Sigmoid colon (tissue), 7 donors: Measurements from ENCODE around the gene ACTR3C. TPM values are rescaled to one million over a fixed set of nuclear protein-coding genes. Genes with fewer than 3 reads are reported as not detected.

ENCODE experiments used
- DNase-seq: peaks from one replicate; pipeline ENCODE4 v3.0.0-alpha.2; 2019
- H3K27ac ChIP-seq, 4 donors: fragments of 200-600 bp; sonication (generic); one replicate each; pipeline ENCODE4 v1.5.1; 2016 to 2019; ENCODE audit warnings: mild to moderate bottlenecking in 1 of 4
- H3K27me3 ChIP-seq, 3 donors: fragments of 200-600 bp; sonication (generic); one replicate each; pipeline ENCODE4 v1.5.1; 2019; ENCODE audit warnings: mild to moderate bottlenecking in 1 of 3
- H3K36me3 ChIP-seq, 4 donors: fragments of 200-600 bp; sonication (generic); one replicate each; pipeline ENCODE4 v1.5.1; 2016 to 2019
- H3K4me1 ChIP-seq, 4 donors: fragments of 200-600 bp; sonication (generic); one replicate each; pipeline ENCODE4 v1.5.1; 2017 to 2019
- H3K4me3 ChIP-seq, 4 donors: fragments of 200-600 bp; sonication (generic); one replicate each; pipeline ENCODE4 v1.5.1; 2017 to 2019; ENCODE audit warnings: mild to moderate bottlenecking in 2 of 4, moderate library complexity in 1 of 4
- H3K9me3 ChIP-seq, 4 donors: fragments of 200-600 bp in 3 of 4; sonication (generic) in 3 of 4; one replicate each; pipeline versions ENCODE4 v1.5.1 to v1.6.1; 2013 to 2019
- CTCF ChIP-seq, 4 experiments: fragments of 450-650 bp in 3 of 4; fragments of 200-600 bp in 1 of 4; IDR thresholded peaks; one replicate each; pipeline ENCODE4 v1.5.1; 2016 to 2019; ENCODE audit warnings: antibody characterized with exemption in 4 of 4, mild to moderate bottlenecking in 3 of 4, moderate library complexity in 2 of 4
- EP300 ChIP-seq, 4 donors: sonication (generic); formaldehyde crosslinking; IDR thresholded peaks; one replicate each; pipeline ENCODE4 v1.6.1; 2017; ENCODE audit warnings: antibody characterized with exemption in 4 of 4
- POLR2A ChIP-seq, 2 donors: fragments of 450-650 bp; IDR thresholded peaks; one replicate each; pipeline ENCODE4 v1.6.1; 2016; ENCODE audit warnings: antibody characterized with exemption in 2 of 2, mild to moderate bottlenecking in 2 of 2, moderate library complexity in 2 of 2
- POLR2AphosphoS5 ChIP-seq, 4 donors: sonication (generic); formaldehyde crosslinking; IDR thresholded peaks; one replicate each; pipeline ENCODE4 v1.6.1; 2017; ENCODE audit warnings: antibody characterized with exemption in 4 of 4
- WGBS, 2 donors: extraction: QIAGEN DNeasy Blood & Tissue Kit; methylation state at CpG; one replicate each; pipeline ENCODE4 v1.1.7; 2013; 5-methylcytosine and 5-hydroxymethylcytosine counted together
- intact Hi-C: fragments of 100-400 bp; cut with DNase I; formaldehyde crosslinking; loops from one replicate; pipeline ENCODE4 v1.15.1; 2023
- polyA plus RNA-seq, 3 donors: library from polyadenylated mRNA; stranded (reverse); fragments of 200-250 nt; gene quantifications; one replicate each; pipeline ENCODE4 v1.2.3, GENCODE V29; 2013
- total RNA-seq, 4 donors: library from RNA; depleted of rRNA; stranded (reverse); fragments of >200 nt; gene quantifications; one replicate each; pipeline ENCODE4 v1.1.0, GENCODE V29; 2016
- donor health status: healthy with polysubstance abuse.
- donor health status: Bipolar disorder and iron deficiency.
- donor health status: healthy.

Gene ACTR3C
- total and polyA plus RNA-seq, 7 donors: 2.9 to 13.3 (median 8.3) TPM

GRCh38 chr7:150367677-150368095 lies 44.3 kb upstream of the ACTR3C start:
- H3K27me3 ChIP-seq: no peaks in the 10 kb centered on the region
- DNase-seq: no peak
- peaks cover 0 to 37% (median 30%) of the 10 kb centered on the region in 4 donors for H3K4me1 ChIP-seq
- intact Hi-C loops: loop anchor here (2.0 to 5.0 kb wide), 2 partner anchors 27 to 40 kb away; partner anchors contain the start of gene RARRES2
- WGBS, 2 donors: 13 to 35% methylated on average over 8 of the region's 8 CpGs
- H3K27ac ChIP-seq: peak overlapping the region; percentile 92 to 97 (median 95)
- H3K36me3 ChIP-seq: peaks cover 0 to 29% (median 11%) of the 10 kb centered on the region in 4 donors
- H3K4me3 ChIP-seq: peak overlapping the region; percentile 69 to 92 (median 75)
- no peaks in the 10 kb centered on the region for H3K9me3 ChIP-seq
- no peak for TF ChIP-seq POLR2A (IDR thresholded peaks at IDR 0.05)
- no peak for TF ChIP-seq CTCF (IDR thresholded peaks at IDR 0.05)
- no peak for TF ChIP-seq EP300 (IDR thresholded peaks at IDR 0.05)
- TF ChIP-seq POLR2AphosphoS5 (IDR thresholded peaks at IDR 0.05): peak in 2 of 4 donors; percentile 4 to 61

GRCh38 chr7:150365673-150366398 lies 42.5 kb upstream of the ACTR3C start:
- Histone ChIP-seq H3K9me3 (no peaks in the 10 kb centered on the region), H3K4me1 (peaks cover 0 to 44% (median 33%) of the 10 kb centered on the region in 4 donors), H3K27me3 (no peaks in the 10 kb centered on the region), H3K27ac (no peak overlapping the region), H3K36me3 (peaks cover 0 to 10% (median 0%) of the 10 kb centered on the region in 4 donors), H3K4me3 (no peak overlapping the region)
- intact Hi-C loops: loop anchor here (5.0 kb wide), 1 partner anchor 41 kb away; a partner anchor contains a TSS
- DNase-seq: peak; percentile 14
- TF ChIP-seq POLR2AphosphoS5 (IDR thresholded peaks at IDR 0.05) (no peak), POLR2A (IDR thresholded peaks at IDR 0.05) (no peak), CTCF (IDR thresholded peaks at IDR 0.05) (no peak), EP300 (IDR thresholded peaks at IDR 0.05) (no peak)
- 70 to 74% methylated on average over 5 of the region's 5 CpGs for WGBS, 2 donors

- WGBS, 2 donors: 75 to 94% methylated on average over 10 of the region's 10 CpGs
- TF ChIP-seq CTCF (IDR thresholded peaks at IDR 0.05) (no peak), EP300 (IDR thresholded peaks at IDR 0.05) (no peak), POLR2A (IDR thresholded peaks at IDR 0.05) (no peak), POLR2AphosphoS5 (IDR thresholded peaks at IDR 0.05) (no peak)
- peaks cover 0 to 44% (median 26%) of the 10 kb centered on the region in 4 donors for H3K4me1 ChIP-seq
- H3K27ac ChIP-seq: no peak overlapping the region
- intact Hi-C loops: loop anchor here (5.0 kb wide), 1 partner anchor 42 kb away; a partner anchor contains a TSS
- no peaks in the 10 kb centered on the region for H3K9me3 ChIP-seq
- H3K36me3 ChIP-seq: peaks cover 0 to 4% (median 0%) of the 10 kb centered on the region in 4 donors
- no peak overlapping the region for H3K4me3 ChIP-seq
- no peaks in the 10 kb centered on the region for H3K27me3 ChIP-seq
- DNase-seq: peak; percentile 19
Measured at GRCh38 chr7:150365194-150365593, 41.8 kb upstream of the ACTR3C start.

GRCh38 chr7:150363872-150364271 lies 40.5 kb upstream of the ACTR3C start:
- no peaks in the 10 kb centered on the region for H3K27me3 ChIP-seq
- intact Hi-C loops: no loop called here
- H3K4me1 ChIP-seq: peaks cover 0 to 35% (median 17%) of the 10 kb centered on the region in 4 donors
- no peaks in the 10 kb centered on the region for H3K9me3 ChIP-seq
- H3K27ac ChIP-seq: no peak overlapping the region
- WGBS, 2 donors: 64 to 86% methylated on average over 5 of the region's 5 CpGs
- TF ChIP-seq CTCF (IDR thresholded peaks at IDR 0.05): no peak
- no peak for TF ChIP-seq POLR2A (IDR thresholded peaks at IDR 0.05)
- no peak for TF ChIP-seq EP300 (IDR thresholded peaks at IDR 0.05)
- no peak for TF ChIP-seq POLR2AphosphoS5 (IDR thresholded peaks at IDR 0.05)
- no peak for DNase-seq
- H3K4me3 ChIP-seq: no peak overlapping the region
- H3K36me3 ChIP-seq: no peaks in the 10 kb centered on the region
